Measurements from ENCODE around the gene SMAD3. TPM values are rescaled to one million over a fixed set of nuclear protein-coding genes. Genes with fewer than 3 reads are reported as not detected.

SMAD3 gene
- total and polyA plus RNA-seq, 2 donors (not counting 1 experiment from before 2014, with no cell fraction given) = 55.9 to 163 TPM

DNA sequence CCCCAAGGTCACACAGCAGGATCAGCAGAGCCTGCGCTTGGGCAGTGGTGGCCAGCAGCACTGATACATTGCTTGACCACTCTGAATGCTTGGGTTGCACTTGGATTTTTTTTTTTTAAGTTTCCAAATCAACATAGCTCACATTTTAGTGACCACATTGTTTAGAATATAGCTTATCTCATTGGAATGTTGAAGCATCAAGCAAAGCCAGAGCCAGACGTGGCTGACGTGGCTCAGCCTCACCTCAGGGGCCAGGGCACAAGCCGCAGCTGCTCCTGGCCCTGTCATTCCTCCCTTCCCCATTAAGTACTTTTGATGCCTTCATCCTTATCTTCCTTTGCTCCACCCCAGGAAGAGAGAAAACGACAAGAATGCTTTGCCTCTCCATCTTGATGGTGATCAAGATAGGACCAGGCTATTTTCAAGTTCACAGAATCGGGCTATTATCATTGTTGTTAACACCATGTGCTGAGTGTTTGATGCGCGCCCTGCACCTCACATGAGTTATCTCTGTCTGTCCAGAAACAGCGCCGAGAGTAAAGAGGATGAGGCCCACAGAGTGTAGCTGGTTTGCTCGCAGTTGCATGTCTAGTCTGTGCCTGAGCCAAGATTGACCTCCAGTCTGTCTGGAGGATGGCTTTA, 113.3 kb downstream of the SMAD3 start:
- Histone ChIP-seq H3K27me3 (replicated peaks in 1 of 4; ENCODE audit: control extremely low read depth in 1 of 4, control insufficient read depth in 3 of 4, insufficient read depth in 4 of 4, low read length in 3 of 4) (no peaks in the 10 kb centered on the region), H4K20me1 (ENCODE audit: control insufficient read depth, insufficient read depth, low read length, poor library complexity, severe bottlenecking) (peaks cover 46% of the 10 kb centered on the region), H2AFZ (ENCODE audit: insufficient read depth, low read depth, low read length, poor library complexity, severe bottlenecking) (no peak overlapping the region), H3K36me3 (replicated peaks in 1 of 2; ENCODE audit: control extremely low read depth in 1 of 2, control insufficient read depth in 1 of 2, extremely low read depth in 1 of 2, insufficient read depth in 2 of 2, low read length in 1 of 2) (peaks cover 1 to 77% of the 10 kb centered on the region in 2 experiments), H3K27ac (ENCODE audit: low read length in 2 of 2) (no peak overlapping the region), H3K4me2 (replicated peaks; ENCODE audit: low read depth, low read length, poor library complexity, severe bottlenecking) (no peak overlapping the region), H3K79me2 (ENCODE audit: control insufficient read depth, insufficient read depth, low read length) (peaks cover 15% of the 10 kb centered on the region), H3K4me3 (ENCODE audit: control extremely low read depth in 1 of 5, extremely low read depth in 1 of 5, insufficient read depth in 1 of 5, low read depth in 2 of 5, low read length in 4 of 5) (no peak overlapping the region), H3K9me3 (ENCODE audit: control extremely low read depth in 1 of 3, control insufficient read depth in 2 of 3, insufficient read depth in 1 of 3, low read length in 2 of 3) (no peaks in the 10 kb centered on the region), H3K4me1 (ENCODE audit: control insufficient read depth in 2 of 2, insufficient read depth in 2 of 2, low read length in 2 of 2) (peaks cover 0 to 21% of the 10 kb centered on the region in 2 donors), H3K9ac (ENCODE audit: low read length) (no peak overlapping the region)
- Mint-ChIP-seq H3K4me1 (peaks cover 34% of the 10 kb centered on the region), H3K4me3 (no peak overlapping the region), H3K27me3 (no peaks in the 10 kb centered on the region), H3K9me3 (ENCODE audit: insufficient read depth) (no peaks in the 10 kb centered on the region), H3K27ac (no peak overlapping the region)
- DNase-seq (no peak), ATAC-seq (ENCODE audit: low read depth) (no peak)
- WGBS (ENCODE audit: insufficient coverage) = 94% methylated on average over 10 of the region's 11 CpGs
- ChIA-PET CTCF (interaction anchor here (0.6 to 1.6 kb wide), 3 partner anchors 22 to 1065 kb away, joined by 3 to 5 read pairs (median 3); no protein-coding TSS in a partner anchor), POLR2A (no interaction called here)
- intact Hi-C loops (cut with micrococcal nuclease) = no loop called here
- no peak for TF ChIP-seq EZH2 (IDR thresholded peaks at IDR 0.05; ENCODE audit: borderline replicate concordance, insufficient read depth, low read depth, low read length, poor library complexity, severe bottlenecking)
- TF ChIP-seq, protein P1, sequence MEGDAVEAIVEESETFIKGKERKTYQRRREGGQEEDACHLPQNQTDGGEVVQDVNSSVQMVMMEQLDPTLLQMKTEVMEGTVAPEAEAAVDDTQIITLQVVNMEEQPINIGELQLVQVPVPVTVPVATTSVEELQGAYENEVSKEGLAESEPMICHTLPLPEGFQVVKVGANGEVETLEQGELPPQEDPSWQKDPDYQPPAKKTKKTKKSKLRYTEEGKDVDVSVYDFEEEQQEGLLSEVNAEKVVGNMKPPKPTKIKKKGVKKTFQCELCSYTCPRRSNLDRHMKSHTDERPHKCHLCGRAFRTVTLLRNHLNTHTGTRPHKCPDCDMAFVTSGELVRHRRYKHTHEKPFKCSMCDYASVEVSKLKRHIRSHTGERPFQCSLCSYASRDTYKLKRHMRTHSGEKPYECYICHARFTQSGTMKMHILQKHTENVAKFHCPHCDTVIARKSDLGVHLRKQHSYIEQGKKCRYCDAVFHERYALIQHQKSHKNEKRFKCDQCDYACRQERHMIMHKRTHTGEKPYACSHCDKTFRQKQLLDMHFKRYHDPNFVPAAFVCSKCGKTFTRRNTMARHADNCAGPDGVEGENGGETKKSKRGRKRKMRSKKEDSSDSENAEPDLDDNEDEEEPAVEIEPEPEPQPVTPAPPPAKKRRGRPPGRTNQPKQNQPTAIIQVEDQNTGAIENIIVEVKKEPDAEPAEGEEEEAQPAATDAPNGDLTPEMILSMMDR (IDR thresholded peaks at IDR 0.05) = no peak

DNA sequence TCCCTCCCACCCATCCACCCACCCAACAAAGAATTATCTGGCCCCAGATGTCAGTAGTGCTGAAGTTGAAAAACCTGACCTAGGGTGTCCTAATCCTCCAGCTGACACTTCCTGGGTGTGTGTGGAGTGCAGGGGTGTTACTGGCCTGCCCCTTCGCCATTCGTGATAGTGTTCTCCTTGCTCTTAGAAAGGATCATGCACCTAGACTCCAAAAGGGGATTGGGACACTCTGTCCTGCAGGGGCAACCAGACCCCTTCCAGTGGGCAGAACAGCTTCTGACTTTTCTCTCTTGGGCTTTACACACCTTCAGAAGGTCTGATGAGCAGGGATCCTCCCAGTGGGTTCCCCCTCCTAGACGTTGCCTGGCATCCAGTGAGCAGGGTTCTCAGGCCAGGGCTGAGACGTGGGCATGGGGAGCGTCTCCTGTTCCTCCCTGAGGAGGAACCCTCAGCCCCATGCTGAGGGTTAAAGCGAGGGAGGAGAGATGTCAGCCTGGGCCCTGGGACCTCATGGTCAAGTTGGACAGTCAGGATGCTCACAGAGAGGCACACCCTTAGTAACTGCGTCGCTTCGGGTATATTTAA, 114.1 kb downstream of the SMAD3 start:
- Mint-ChIP-seq H3K27me3 (no peaks in the 10 kb centered on the region), H3K27ac (peak overlapping the region; percentile 78), H3K4me3 (no peak overlapping the region), H3K4me1 (peaks cover 26% of the 10 kb centered on the region), H3K9me3 (ENCODE audit: insufficient read depth) (no peaks in the 10 kb centered on the region)
- peaks cover 0 to 15% of the 10 kb centered on the region in 2 donors for H3K4me1 ChIP-seq (ENCODE audit: control insufficient read depth in 2 of 2, insufficient read depth in 2 of 2, low read length in 2 of 2)
- no peaks in the 10 kb centered on the region for H3K9me3 ChIP-seq (ENCODE audit: control extremely low read depth in 1 of 3, control insufficient read depth in 2 of 3, insufficient read depth in 1 of 3, low read length in 2 of 3)
- ChIA-PET POLR2A (interaction anchor here (0.7 kb wide), 1 partner anchor 23 kb away, joined by 10 read pairs; no protein-coding TSS in a partner anchor), CTCF (interaction anchor here (1.1 to 1.6 kb wide), 3 partner anchors 23 to 233 kb away, joined by 3 to 5 read pairs (median 4); no protein-coding TSS in a partner anchor)
- 94% methylated on average over 9 of the region's 9 CpGs for WGBS (ENCODE audit: insufficient coverage)
- H3K9ac ChIP-seq (ENCODE audit: low read length) = no peak overlapping the region
- intact Hi-C loops (cut with micrococcal nuclease) = no loop called here
- no peak overlapping the region for H2AFZ ChIP-seq (ENCODE audit: insufficient read depth, low read depth, low read length, poor library complexity, severe bottlenecking)
- H3K4me2 ChIP-seq (replicated peaks; ENCODE audit: low read depth, low read length, poor library complexity, severe bottlenecking) = no peak overlapping the region
- H4K20me1 ChIP-seq (ENCODE audit: control insufficient read depth, insufficient read depth, low read length, poor library complexity, severe bottlenecking) = peaks cover 38% of the 10 kb centered on the region
- no peak overlapping the region for H3K4me3 ChIP-seq (ENCODE audit: control extremely low read depth in 1 of 5, extremely low read depth in 1 of 5, insufficient read depth in 1 of 5, low read depth in 2 of 5, low read length in 4 of 5)
- TF ChIP-seq, protein P1 (IDR thresholded peaks at IDR 0.05) = no peak
- no peak for TF ChIP-seq EZH2 (IDR thresholded peaks at IDR 0.05; ENCODE audit: borderline replicate concordance, insufficient read depth, low read depth, low read length, poor library complexity, severe bottlenecking)
- H3K36me3 ChIP-seq (replicated peaks in 1 of 2; ENCODE audit: control extremely low read depth in 1 of 2, control insufficient read depth in 1 of 2, extremely low read depth in 1 of 2, insufficient read depth in 2 of 2, low read length in 1 of 2) = peaks cover 1 to 77% of the 10 kb centered on the region in 2 experiments
- peaks cover 8% of the 10 kb centered on the region for H3K79me2 ChIP-seq (ENCODE audit: control insufficient read depth, insufficient read depth, low read length)
- no peaks in the 10 kb centered on the region for H3K27me3 ChIP-seq (replicated peaks in 1 of 4; ENCODE audit: control extremely low read depth in 1 of 4, control insufficient read depth in 3 of 4, insufficient read depth in 4 of 4, low read length in 3 of 4)
- no peak for ATAC-seq (ENCODE audit: low read depth)
- H3K27ac ChIP-seq (ENCODE audit: low read length in 2 of 2) = no peak overlapping the region
- DNase-seq = no peak
